HepG2 (cell line): ENCODE results near the gene RBP7. TPM values are rescaled to one million over a fixed set of nuclear protein-coding genes. Genes with fewer than 3 reads are reported as not detected.

Experiments used
- ATAC-seq: fragments of 200-7000 bp; cut with Tn5 transposase; 3 replicates; pipeline ENCODE4 v1.9.1; 2020; ENCODE audit warnings: mild to moderate bottlenecking, moderate library complexity
- BruUV-seq: library from RNA; stranded (reverse); fragments of 400-500 nt; replicated peaks from 2 replicates; lab custom pipeline; 2021; lab: Mats Ljungman, UMichigan
- CTCF ChIA-PET: fragments of 300-600 bp; formaldehyde crosslinking; extraction: SDS; loops from one replicate; lab custom pipeline; 2021; ENCODE audit warnings: low total read pairs, inconsistent platforms, low intra/inter-chr PET ratio; lab: Yijun Ruan, JAX
- POLR2A ChIA-PET: fragments of 350-600 bp; sonication (Branson Sonifier 250); formaldehyde crosslinking; loops from one replicate; lab custom pipeline; 2020; ENCODE audit warnings: antibody characterized with exemption, inconsistent platforms; lab: Yijun Ruan, JAX
- DNase-seq: peaks from one replicate; pipeline ENCODE4 v3.0.0-alpha.2; 2015; ENCODE audit warnings: low spot score
- FAIRE-seq: peaks from 3 replicates; lab custom pipeline; 2011; peaks lifted over from hg19 to GRCh38; lab: Jason Lieb, UNC
- H2AFZ ChIP-seq: one replicate; pipeline ENCODE4 v1.6.1; 2011; ENCODE audit warnings: low read length, inconsistent platforms
- H3K27ac ChIP-seq: fragments of 300-600 bp; 3 replicates; pipeline ENCODE4 v1.8.0; 2011; ENCODE audit warnings: mixed run types, mild to moderate bottlenecking, mixed read lengths, low read length, inconsistent platforms; ENCODE audit not compliant: insufficient read depth; ENCODE audit errors: extremely low read length
- H3K27me3 ChIP-seq, 2 experiments: fragments of 200-600 bp in 1 of 2; 2 replicates in 1 of 2; 3 replicates in 1 of 2; pipeline versions ENCODE4 v1.6.0 to v1.8.0; 2011; ENCODE audit warnings: low read length in 2 of 2, mild to moderate bottlenecking in 2 of 2, moderate library complexity in 2 of 2, inconsistent platforms in 1 of 2; ENCODE audit not compliant: insufficient read depth in 2 of 2, control insufficient read depth in 1 of 2
- H3K36me3 ChIP-seq, 2 experiments: fragments of 200-600 bp in 1 of 2; replicated peaks in 1 of 2; 2 replicates in 1 of 2; 3 replicates in 1 of 2; pipeline versions ENCODE4 v1.5.1 to v1.8.0; 2011; ENCODE audit warnings: low read length in 2 of 2, inconsistent platforms in 1 of 2; ENCODE audit not compliant: insufficient read depth in 2 of 2, control insufficient read depth in 1 of 2
- H3K4me1 ChIP-seq: 2 replicates; pipeline ENCODE4 v1.5.1; 2012; ENCODE audit warnings: low read length, inconsistent platforms; ENCODE audit not compliant: insufficient read depth
- H3K4me2 ChIP-seq: 2 replicates; pipeline ENCODE4 v1.6.0; 2011; ENCODE audit warnings: low read depth, low read length, inconsistent platforms
- H3K4me3 ChIP-seq, 3 experiments: fragments of 200-600 bp in 1 of 3; sonication (generic), shearing (Covaris generic) in 1 of 3; replicated peaks in 1 of 3; 2 replicates each; pipeline ENCODE4 v1.5.1; 2011 to 2016; ENCODE audit warnings: low read length in 3 of 3, inconsistent platforms in 2 of 3, low read depth in 2 of 3, mild to moderate bottlenecking in 2 of 3, control low read depth in 1 of 3, mixed read lengths in 1 of 3; ENCODE audit not compliant: insufficient read depth in 1 of 3
- H3K79me2 ChIP-seq: one replicate; pipeline ENCODE4 v1.6.1; 2011; ENCODE audit warnings: low read length, inconsistent platforms; ENCODE audit not compliant: insufficient read depth
- H3K9ac ChIP-seq: 2 replicates; pipeline ENCODE4 v1.6.0; 2011; ENCODE audit warnings: mild to moderate bottlenecking, low read depth, low read length, inconsistent platforms; ENCODE audit not compliant: insufficient read depth
- H3K9me3 ChIP-seq: 2 replicates; pipeline ENCODE4 v1.5.1; 2012; ENCODE audit warnings: mild to moderate bottlenecking, low read length
- H4K20me1 ChIP-seq: 2 replicates; pipeline ENCODE4 v1.6.0; 2011; ENCODE audit warnings: inconsistent platforms, mild to moderate bottlenecking, low read length, moderate library complexity; ENCODE audit not compliant: insufficient read depth
- MLLT10 ChIP-seq: sonication (generic); formaldehyde crosslinking; IDR thresholded peaks from 2 replicates; pipeline ENCODE4 v1.4.0; 2020; ENCODE audit warnings: missing genetic modification reagents
- SSRP1 ChIP-seq: IDR thresholded peaks from 2 replicates; pipeline ENCODE4 v1.6.1; 2016; ENCODE audit warnings: control low read depth
- WIZ ChIP-seq: sonication (generic); formaldehyde crosslinking; IDR thresholded peaks from 2 replicates; pipeline ENCODE4 v1.5.1; 2020; ENCODE audit warnings: mild to moderate bottlenecking, missing genetic modification reagents
- ZNF256 ChIP-seq: sonication (generic); formaldehyde crosslinking; conservative IDR thresholded peaks from 2 replicates; pipeline ENCODE4 v1.4.0; 2020; ENCODE audit warnings: missing genetic modification reagents
- ZNF562 ChIP-seq: sonication (generic); formaldehyde crosslinking; IDR thresholded peaks from 2 replicates; pipeline ENCODE4 v1.8.0; 2022; ENCODE audit warnings: missing genetic modification reagents, borderline replicate concordance
- ZNF646 ChIP-seq: sonication (generic); formaldehyde crosslinking; IDR thresholded peaks from 2 replicates; pipeline ENCODE4 v1.9.0; 2021; ENCODE audit warnings: mild to moderate bottlenecking, missing genetic modification reagents
- ZNF678 ChIP-seq: sonication (generic); formaldehyde crosslinking; IDR thresholded peaks from 2 replicates; pipeline ENCODE4 v1.4.0; 2020; ENCODE audit warnings: mild to moderate bottlenecking, missing genetic modification reagents
- ZNF800 ChIP-seq: sonication (generic); formaldehyde crosslinking; IDR thresholded peaks from 2 replicates; pipeline ENCODE4 v1.4.0; 2020; ENCODE audit warnings: missing genetic modification reagents
- WGBS: methylation state at CpG from one replicate; pipeline ENCODE4 v1.1.6; 2017; ENCODE audit warnings: low lambda C conversion rate; 5-methylcytosine and 5-hydroxymethylcytosine counted together
- in situ Hi-C: cut with HindIII; loops from 2 replicates; pipeline ENCODE4 v1.10.0; 2017; ENCODE audit warnings: low pct_unique_long_range_greater_than_20kb; ENCODE audit not compliant: extremely low pct_ligation_motif_present
- intact Hi-C: fragments of 100-400 bp; cut with micrococcal nuclease; formaldehyde crosslinking; loops from one replicate; pipeline ENCODE4 v1.10.0; 2022; ENCODE audit not compliant: unreplicated experiment
- polyA plus RNA-seq, 8 experiments: library from polyadenylated mRNA; depleted of rRNA in 3 of 8; stranded (reverse) in 7 of 8; unstranded in 1 of 8; fragments of >200 nt; fragmentation: Illumina TruSeq in 4 of 8; extraction: Trizol in 4 of 8; gene quantifications; 2 replicates each; pipeline versions ENCODE4 v1.2.1 to v1.2.3, GENCODE V29; 2011 to 2016; ENCODE audit warnings: low read depth in 4 of 8, missing spikeins in 1 of 8, mixed read lengths in 1 of 8; ENCODE audit not compliant: insufficient read depth in 1 of 8
- total RNA-seq, 5 experiments: library from RNA; depleted of rRNA; stranded (reverse); fragments of >200 nt; fragmentation: Illumina TruSeq; extraction: Trizol; gene quantifications; 2 replicates each; pipeline ENCODE4 v1.2.3, GENCODE V29; 2016; ENCODE audit warnings: low read depth in 1 of 5
- TF ChIP-seq, protein P1 (sequence below): sonication (generic); formaldehyde crosslinking; IDR thresholded peaks from 2 replicates; pipeline ENCODE4 v1.5.0; 2020; ENCODE audit warnings: mild to moderate bottlenecking, missing genetic modification reagents, borderline replicate concordance

Gene RBP7
- total and polyA plus RNA-seq, 2 of the 13 experiments (the other 11 are each of a cell fraction or from before 2014, with no cell fraction given): 1.6 to 2.0 TPM

- BruUV-seq: no TSS peak
- Histone ChIP-seq H3K27me3 (peaks cover 3 to 17% of the 10 kb centered on the region in 2 experiments; a peak in 4 of 5 replicates), H3K9me3 (no peaks in the 10 kb centered on the region), H3K9ac (no peak overlapping the region), H4K20me1 (no peaks in the 10 kb centered on the region), H3K4me3 (no peak overlapping the region), H3K4me1 (peaks cover 7% of the 10 kb centered on the region), H3K4me2 (no peak overlapping the region), H3K79me2 (no peaks in the 10 kb centered on the region), H2AFZ (no peak overlapping the region), H3K36me3 (no peaks in the 10 kb centered on the region), H3K27ac (no peak overlapping the region)
- ChIA-PET POLR2A (no interaction called here), CTCF (no interaction called here)
- intact Hi-C loops (no loop called here), in situ Hi-C loops (no loop called here)
- 71% methylated on average over 7 of the region's 7 CpGs for whole genome bisulfite sequencing
- DNase-seq (no peak), ATAC-seq (no peak), FAIRE-seq (no peak)
- TF ChIP-seq, protein P1, sequence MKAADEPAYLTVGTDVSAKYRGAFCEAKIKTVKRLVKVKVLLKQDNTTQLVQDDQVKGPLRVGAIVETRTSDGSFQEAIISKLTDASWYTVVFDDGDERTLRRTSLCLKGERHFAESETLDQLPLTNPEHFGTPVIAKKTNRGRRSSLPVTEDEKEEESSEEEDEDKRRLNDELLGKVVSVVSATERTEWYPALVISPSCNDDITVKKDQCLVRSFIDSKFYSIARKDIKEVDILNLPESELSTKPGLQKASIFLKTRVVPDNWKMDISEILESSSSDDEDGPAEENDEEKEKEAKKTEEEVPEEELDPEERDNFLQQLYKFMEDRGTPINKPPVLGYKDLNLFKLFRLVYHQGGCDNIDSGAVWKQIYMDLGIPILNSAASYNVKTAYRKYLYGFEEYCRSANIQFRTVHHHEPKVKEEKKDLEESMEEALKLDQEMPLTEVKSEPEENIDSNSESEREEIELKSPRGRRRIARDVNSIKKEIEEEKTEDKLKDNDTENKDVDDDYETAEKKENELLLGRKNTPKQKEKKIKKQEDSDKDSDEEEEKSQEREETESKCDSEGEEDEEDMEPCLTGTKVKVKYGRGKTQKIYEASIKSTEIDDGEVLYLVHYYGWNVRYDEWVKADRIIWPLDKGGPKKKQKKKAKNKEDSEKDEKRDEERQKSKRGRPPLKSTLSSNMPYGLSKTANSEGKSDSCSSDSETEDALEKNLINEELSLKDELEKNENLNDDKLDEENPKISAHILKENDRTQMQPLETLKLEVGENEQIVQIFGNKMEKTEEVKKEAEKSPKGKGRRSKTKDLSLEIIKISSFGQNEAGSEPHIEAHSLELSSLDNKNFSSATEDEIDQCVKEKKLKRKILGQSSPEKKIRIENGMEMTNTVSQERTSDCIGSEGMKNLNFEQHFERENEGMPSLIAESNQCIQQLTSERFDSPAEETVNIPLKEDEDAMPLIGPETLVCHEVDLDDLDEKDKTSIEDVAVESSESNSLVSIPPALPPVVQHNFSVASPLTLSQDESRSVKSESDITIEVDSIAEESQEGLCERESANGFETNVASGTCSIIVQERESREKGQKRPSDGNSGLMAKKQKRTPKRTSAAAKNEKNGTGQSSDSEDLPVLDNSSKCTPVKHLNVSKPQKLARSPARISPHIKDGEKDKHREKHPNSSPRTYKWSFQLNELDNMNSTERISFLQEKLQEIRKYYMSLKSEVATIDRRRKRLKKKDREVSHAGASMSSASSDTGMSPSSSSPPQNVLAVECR (CRISPR knock-in tag): no peak
- TF ChIP-seq ZNF800 (CRISPR knock-in tag): no peak
- no peak for TF ChIP-seq ZNF646 (CRISPR knock-in tag)
- no peak for TF ChIP-seq ZNF562 (CRISPR knock-in tag)
- no peak for TF ChIP-seq MLLT10
- TF ChIP-seq WIZ: no peak
- TF ChIP-seq ZNF678 (CRISPR knock-in tag): no peak
- TF ChIP-seq SSRP1: no peak
- no peak for TF ChIP-seq ZNF256 (CRISPR knock-in tag)
Observed at GRCh38 chr1:9993561-9994075, 3.4 kb upstream of the RBP7 start.
